HL-60 (cell line): Measurements from ENCODE around the gene DNAJC19.

Experiments used
- DNase-seq, 2 experiments: peaks; one replicate each; pipeline ENCODE4 v3.0.0-alpha.2; 2010 to 2020; ENCODE audit warnings: low read depth in 1 of 2, low spot score in 1 of 2
- H3K27ac ChIP-seq: fragments of 250-450 bp; sonication (Bioruptor Pico); replicated peaks from 2 replicates; pipeline ENCODE4 v1.5.1; 2020; ENCODE audit warnings: mild to moderate bottlenecking, moderate library complexity
- H3K27me3 ChIP-seq: fragments of 250-450 bp; sonication (Bioruptor Pico); 2 replicates; pipeline ENCODE4 v1.5.1; 2021; ENCODE audit warnings: mild to moderate bottlenecking, moderate library complexity; ENCODE audit not compliant: insufficient read depth, poor library complexity, severe bottlenecking
- H3K4me3 ChIP-seq: replicated peaks from 2 replicates; pipeline ENCODE4 v1.5.1; 2011; ENCODE audit warnings: mild to moderate bottlenecking, control low read depth, low read length; ENCODE audit not compliant: insufficient read depth
- GABPA ChIP-seq: IDR thresholded peaks from 2 replicates; pipeline ENCODE4 v1.6.1; 2012; ENCODE audit warnings: low read depth
- POLR2AphosphoS5 ChIP-seq: IDR thresholded peaks from 2 replicates; pipeline ENCODE4 v1.6.1; 2012; ENCODE audit warnings: low read depth
- TF ChIP-seq, protein P1 (sequence below): IDR thresholded peaks from 2 replicates; pipeline ENCODE4 v1.6.1; 2012; ENCODE audit warnings: low read depth; ENCODE audit not compliant: insufficient replicate concordance

Gene DNAJC19

DNA sequence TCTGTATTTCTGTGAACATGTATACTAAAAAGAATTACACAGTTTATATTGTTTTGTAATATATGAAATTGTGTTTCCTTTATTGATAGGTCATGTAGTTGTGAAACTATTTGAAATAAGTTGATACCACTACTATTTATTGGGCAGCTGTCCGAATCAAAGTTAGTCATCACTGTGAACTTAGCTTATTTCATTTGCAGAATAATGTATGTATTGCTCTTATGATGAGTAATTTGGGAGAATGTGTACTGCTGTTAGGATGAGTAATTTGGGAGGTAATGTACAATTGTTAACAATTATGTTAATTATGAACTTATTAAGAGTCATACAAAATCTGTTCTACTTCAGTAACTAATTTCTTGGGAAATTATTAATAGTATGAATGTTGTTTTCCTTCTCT lies 54.9 kb downstream of the DNAJC19 start:
- no peak for TF ChIP-seq POLR2AphosphoS5
- TF ChIP-seq GABPA: no peak
- TF ChIP-seq, protein P1, sequence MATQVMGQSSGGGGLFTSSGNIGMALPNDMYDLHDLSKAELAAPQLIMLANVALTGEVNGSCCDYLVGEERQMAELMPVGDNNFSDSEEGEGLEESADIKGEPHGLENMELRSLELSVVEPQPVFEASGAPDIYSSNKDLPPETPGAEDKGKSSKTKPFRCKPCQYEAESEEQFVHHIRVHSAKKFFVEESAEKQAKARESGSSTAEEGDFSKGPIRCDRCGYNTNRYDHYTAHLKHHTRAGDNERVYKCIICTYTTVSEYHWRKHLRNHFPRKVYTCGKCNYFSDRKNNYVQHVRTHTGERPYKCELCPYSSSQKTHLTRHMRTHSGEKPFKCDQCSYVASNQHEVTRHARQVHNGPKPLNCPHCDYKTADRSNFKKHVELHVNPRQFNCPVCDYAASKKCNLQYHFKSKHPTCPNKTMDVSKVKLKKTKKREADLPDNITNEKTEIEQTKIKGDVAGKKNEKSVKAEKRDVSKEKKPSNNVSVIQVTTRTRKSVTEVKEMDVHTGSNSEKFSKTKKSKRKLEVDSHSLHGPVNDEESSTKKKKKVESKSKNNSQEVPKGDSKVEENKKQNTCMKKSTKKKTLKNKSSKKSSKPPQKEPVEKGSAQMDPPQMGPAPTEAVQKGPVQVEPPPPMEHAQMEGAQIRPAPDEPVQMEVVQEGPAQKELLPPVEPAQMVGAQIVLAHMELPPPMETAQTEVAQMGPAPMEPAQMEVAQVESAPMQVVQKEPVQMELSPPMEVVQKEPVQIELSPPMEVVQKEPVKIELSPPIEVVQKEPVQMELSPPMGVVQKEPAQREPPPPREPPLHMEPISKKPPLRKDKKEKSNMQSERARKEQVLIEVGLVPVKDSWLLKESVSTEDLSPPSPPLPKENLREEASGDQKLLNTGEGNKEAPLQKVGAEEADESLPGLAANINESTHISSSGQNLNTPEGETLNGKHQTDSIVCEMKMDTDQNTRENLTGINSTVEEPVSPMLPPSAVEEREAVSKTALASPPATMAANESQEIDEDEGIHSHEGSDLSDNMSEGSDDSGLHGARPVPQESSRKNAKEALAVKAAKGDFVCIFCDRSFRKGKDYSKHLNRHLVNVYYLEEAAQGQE: no peak
- no peak for DNase-seq
- H3K27me3 ChIP-seq: no peaks in the 10 kb centered on the region
- no peak overlapping the region for H3K27ac ChIP-seq
- no peak overlapping the region for H3K4me3 ChIP-seq
